Ramos (cell line): ENCODE measurements around the gene CFB.
"Not testable (repeated sequence)": the region's sequence is repeated elsewhere in the genome, so short reads cannot be mapped to it uniquely, and the experiment has no call there.

ENCODE experiments used
- in situ Hi-C: fragments of 300-500 bp; cut with MboI; formaldehyde crosslinking; loops from one replicate; pipeline ENCODE4 v1.14.3; 2022; ENCODE audit warnings: low sequenced_read_pairs; ENCODE audit not compliant: unreplicated experiment

Gene CFB

GRCh38 chr6:31911826-31912585, 33.9 kb upstream of the CFB start:
- in situ Hi-C loops, result no loop called here

GRCh38 chr6:31915351-31915750, 30.5 kb upstream of the CFB start:
- in situ Hi-C loops, result no loop called here

- in situ Hi-C loops, result no loop called here
Measured at GRCh38 chr6:31915756-31916155, 30.1 kb upstream of the CFB start.

- in situ Hi-C loops, result no loop called here
Measured at GRCh38 chr6:31918069-31918720, 27.7 kb upstream of the CFB start.

GRCh38 chr6:31919624-31920303, 26.1 kb upstream of the CFB start:
- in situ Hi-C loops, result no loop called here

- in situ Hi-C loops, result no loop called here
Measured at GRCh38 chr6:31920811-31921210, 25.1 kb upstream of the CFB start.

GRCh38 chr6:31922942-31923341, 23.0 kb upstream of the CFB start:
- in situ Hi-C loops, result no loop called here

- in situ Hi-C loops, result no loop called here
Measured at GRCh38 chr6:31927242-31927862, 18.5 kb upstream of the CFB start, which contains the start of gene C2. TSS of gene C2 (plus strand) at chr6:31927717. CDS start at chr6:31927753, 36 bp downstream.

GRCh38 chr6:31927863-31928671, 17.8 kb upstream of the CFB start:
- in situ Hi-C loops, result no loop called here

GRCh38 chr6:31928672-31928939, 17.3 kb upstream of the CFB start:
- in situ Hi-C loops, result no loop called here

GRCh38 chr6:31930962-31931361, 14.9 kb upstream of the CFB start:
- in situ Hi-C loops, result no loop called here

GRCh38 chr6:31932137-31932536, 13.8 kb upstream of the CFB start:
- in situ Hi-C loops, result not testable (repeated sequence)

- in situ Hi-C loops, result no loop called here
Measured at GRCh38 chr6:31933537-31933936, 12.4 kb upstream of the CFB start.

GRCh38 chr6:31935021-31935420, 10.9 kb upstream of the CFB start:
- in situ Hi-C loops, result no loop called here

GRCh38 chr6:31935823-31936222, 10.1 kb upstream of the CFB start:
- in situ Hi-C loops, result no loop called here

GRCh38 chr6:31940256-31940664, 5.6 kb upstream of the CFB start:
- in situ Hi-C loops, result no loop called here

GRCh38 chr6:31943742-31944141, 2.2 kb upstream of the CFB start:
- in situ Hi-C loops, result no loop called here

GRCh38 chr6:31945154-31945506, 765 bp upstream of the CFB start:
- in situ Hi-C loops, result no loop called here

GRCh38 chr6:31946370-31946885, 533 bp downstream of the CFB start:
- in situ Hi-C loops, result no loop called here

- in situ Hi-C loops, result no loop called here
Measured at GRCh38 chr6:31947070-31947675, 1.3 kb downstream of the CFB start.
